ENCODE results near the gene SSPN.
A peak's percentile ranks its signal among the peaks of the same experiment; 100 is the strongest.

SSPN gene, protein sequence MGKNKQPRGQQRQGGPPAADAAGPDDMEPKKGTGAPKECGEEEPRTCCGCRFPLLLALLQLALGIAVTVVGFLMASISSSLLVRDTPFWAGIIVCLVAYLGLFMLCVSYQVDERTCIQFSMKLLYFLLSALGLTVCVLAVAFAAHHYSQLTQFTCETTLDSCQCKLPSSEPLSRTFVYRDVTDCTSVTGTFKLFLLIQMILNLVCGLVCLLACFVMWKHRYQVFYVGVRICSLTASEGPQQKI

GRCh38 chr12:26195250-26195640 is at the start of gene SSPN:
Gene SSPN (plus strand): TSS chr12:26195573. CDS start chr12:26195673, 100 bp downstream.
- peak in 53 of 56 donors; percentile 23 to 84 (median 65) for DNase-seq

DNA sequence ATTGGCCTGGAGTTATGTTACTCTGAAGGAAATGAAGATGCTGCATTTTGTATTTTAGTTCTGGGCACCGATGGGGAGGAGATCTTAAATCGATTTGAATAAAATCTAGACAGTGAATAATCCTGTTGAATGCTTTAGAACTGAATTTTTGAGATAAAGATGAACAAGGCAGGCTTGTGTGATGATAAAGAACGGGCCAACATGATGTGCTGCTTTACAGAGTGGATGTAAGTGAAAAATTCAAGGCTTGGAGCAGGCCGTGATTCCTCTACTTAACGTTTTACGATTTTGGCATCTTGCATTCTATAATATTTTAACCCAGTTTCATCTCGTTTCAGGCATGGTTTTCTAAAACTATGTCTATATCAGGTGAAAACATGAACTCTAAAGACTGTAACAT is 47.1 kb upstream of the SSPN start:
- no peak for DNase-seq

DNA sequence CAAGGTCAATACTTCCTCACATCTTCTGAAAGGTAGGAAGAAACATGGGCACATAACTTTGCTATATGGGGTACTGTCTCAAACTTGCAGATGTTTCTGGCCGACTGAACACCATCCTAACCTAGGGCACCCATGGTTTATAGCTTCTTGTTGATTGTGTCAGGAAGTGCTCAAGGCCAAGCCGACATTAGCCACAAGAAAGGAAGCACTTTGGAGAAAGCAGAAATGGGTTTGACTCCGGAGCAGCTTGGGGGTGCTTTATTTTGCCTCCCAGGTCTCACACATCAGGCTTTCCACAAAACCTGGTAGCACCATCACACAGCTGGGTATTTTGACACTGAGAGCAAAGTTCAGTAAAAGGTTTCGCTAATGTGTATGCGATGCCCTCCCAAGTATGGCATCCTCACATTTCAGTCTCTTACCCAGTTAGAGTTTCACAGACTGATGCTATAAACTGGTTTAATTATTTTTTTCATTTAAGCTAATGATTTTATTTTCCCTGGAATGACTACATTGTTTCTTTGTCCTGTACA is 45.3 kb upstream of the SSPN start:
- DNase-seq, result no peak

- DNase-seq, result no peak
These were observed 44.5 kb upstream of the SSPN start for GRCh38 chr12:26150736-26151450.

GRCh38 chr12:26152507-26153102 is 42.8 kb upstream of the SSPN start:
- no peak for DNase-seq

DNA sequence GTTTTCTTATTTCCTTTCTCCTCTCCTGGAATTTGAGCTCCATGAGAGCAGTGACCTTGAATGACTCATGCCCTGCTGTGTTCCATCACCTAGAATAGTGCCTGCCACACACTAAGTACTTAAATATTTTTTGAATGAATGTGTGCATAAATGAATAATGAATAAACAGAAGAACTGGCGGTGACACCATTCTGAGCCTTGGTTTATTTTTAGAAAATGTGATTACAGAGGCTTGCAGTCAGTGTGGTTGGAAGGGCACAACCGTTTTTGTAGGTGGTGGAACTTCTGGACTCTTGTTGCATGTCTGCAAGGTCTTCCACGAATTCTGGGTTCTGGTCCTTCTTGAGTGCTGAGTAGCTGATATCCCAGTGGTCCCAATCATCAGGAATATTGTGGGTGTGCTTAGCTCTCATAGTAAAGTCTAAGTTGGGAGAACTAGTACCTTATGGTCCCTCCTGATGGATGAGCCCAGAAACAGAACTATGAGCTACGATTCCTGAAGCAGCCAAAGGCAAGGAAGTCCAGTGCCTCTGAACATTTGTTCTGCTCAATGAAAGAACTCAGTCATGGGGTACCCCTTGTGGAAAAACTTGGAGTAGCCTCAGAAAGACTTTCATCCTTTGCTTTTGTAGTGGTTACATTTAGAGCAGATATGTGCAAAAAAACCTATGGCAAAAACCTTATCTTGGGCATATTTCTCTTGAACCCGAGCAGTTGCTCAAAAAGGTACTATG is 41.8 kb upstream of the SSPN start:
- no peak for DNase-seq

DNA sequence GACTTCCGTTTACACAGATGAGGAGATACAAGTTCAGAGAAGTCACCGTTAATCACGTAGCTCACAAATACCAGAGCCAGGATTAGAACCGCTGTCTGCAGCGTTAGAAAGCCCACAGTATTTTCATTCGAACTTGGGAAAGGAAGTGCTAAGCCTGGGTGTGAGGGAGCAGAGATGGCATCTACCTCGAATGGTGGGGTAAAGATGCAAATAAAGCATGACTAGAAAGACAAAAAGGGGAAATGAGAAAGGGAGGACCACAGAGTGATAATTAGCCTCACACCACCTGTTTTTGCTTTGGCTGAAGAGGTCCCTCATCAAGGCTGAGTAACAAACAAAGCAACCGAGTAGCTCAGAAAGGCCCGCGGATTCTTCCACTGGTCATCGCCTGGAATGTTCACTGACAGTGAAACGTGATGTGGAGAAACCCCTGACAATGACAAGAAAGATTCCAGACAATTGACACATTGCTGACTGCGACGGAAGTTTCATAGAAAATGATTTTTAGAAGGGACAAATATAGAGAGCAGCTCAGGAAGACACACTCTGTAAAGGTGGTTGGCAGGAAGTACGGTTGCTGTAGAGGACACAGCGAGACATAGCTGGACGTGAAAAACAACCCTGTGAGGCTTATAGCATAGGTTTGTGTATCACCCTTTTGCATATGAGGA is 39.0 kb upstream of the SSPN start:
- DNase-seq, result no peak

DNA sequence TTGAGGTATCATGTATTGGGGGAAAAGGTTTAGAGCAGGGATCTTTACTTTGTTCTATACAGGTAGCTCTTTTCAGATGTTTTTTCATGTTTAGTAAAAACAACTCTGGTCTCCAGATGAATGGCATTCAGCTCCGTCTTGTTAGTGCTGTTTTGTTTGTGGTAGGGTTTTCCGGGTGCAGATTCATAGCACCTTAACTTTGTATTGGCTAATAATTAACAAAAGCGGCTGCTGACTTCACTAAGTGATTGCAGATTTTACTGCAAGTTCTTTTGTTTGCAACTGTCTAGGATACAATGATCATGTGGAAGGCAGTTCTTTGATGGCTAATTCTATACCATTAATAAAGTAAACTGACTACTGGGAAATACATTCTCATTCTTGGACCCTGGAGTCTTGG is 38.4 kb upstream of the SSPN start:
- no peak for DNase-seq

- no peak for DNase-seq
These were observed 37.2 kb upstream of the SSPN start for GRCh38 chr12:26158078-26158764.

GRCh38 chr12:26162174-26162573 is 33.2 kb upstream of the SSPN start:
- no peak for DNase-seq

GRCh38 chr12:26162905-26163304 is 32.5 kb upstream of the SSPN start:
- DNase-seq, result no peak

- DNase-seq, result no peak
These were observed 31.3 kb upstream of the SSPN start for GRCh38 chr12:26164118-26164517.

GRCh38 chr12:26172013-26172412 is 23.4 kb upstream of the SSPN start:
- no peak for DNase-seq

- DNase-seq, result no peak
These were observed 22.8 kb upstream of the SSPN start for GRCh38 chr12:26172539-26172938.

DNA sequence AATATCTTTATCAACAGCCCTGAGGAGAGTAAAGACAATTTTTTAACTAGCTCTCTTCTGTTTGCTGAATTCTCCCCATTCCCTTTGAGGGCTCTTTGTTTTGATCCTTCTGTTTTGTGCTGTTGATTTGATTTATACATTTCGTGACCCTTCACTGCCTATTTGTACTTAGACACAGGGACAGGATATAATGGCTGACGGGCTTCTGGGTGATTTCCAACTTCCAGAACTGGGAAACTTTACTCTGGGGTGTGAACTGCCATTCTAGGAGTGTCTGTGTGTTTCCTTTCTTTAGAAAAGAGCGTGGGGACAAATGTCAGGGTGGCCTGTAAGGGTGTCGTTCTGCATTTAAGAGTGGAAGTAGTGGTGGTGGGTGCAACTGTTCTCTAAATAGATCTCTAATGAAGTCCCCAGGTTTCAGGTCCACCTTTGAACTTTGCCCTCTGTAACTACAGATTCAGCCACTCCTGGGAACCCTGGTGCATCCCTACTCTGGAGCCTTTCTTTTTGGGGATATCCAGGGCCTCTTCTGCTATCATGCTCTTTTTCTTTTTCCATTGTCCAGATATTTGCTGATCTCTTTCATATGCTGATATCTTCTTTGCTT is 22.3 kb upstream of the SSPN start:
- no peak for DNase-seq

- no peak for DNase-seq
These were observed 18.6 kb upstream of the SSPN start for GRCh38 chr12:26176725-26177124.

- no peak for DNase-seq
These were observed 18.1 kb upstream of the SSPN start for GRCh38 chr12:26177283-26177682.

DNA sequence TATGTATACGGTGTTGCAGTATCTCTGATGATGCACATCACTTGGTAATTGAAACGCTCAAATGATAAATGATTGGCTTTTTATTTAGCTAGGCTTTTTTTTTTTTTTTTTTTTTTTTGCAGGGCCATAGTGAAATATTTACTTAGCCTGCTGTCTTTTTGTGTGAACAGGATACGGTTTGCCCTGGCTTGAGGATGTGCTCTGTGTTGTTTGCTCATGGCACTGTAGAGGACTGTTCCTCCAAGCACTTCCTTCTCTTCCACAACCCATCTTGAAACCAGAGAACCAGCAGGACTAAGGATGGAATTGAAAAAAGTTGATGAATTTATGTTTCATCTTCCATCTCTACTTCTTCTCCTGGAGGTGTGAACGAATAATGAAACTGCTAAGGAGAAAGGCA is 15.5 kb upstream of the SSPN start:
- no peak for DNase-seq

DNA sequence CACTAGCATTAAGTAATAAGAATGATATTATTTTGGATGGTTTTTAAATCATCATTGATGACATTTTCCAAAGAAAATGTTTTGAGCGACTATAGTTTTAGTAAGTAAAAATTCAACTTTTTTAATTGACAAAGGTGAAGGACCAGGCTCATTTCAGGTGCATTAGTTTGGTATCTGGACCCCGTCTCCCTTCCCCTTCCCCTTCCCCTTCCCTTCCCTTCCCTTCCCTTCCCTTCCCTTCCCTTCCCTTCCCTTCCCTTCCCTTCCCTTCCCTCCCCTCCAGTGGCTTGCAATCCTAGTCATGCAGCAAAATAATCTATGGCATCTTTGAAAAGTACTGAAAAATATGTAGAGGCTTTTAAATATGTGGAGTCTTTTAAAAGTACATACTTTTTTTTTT is 13.0 kb upstream of the SSPN start:
- no peak for DNase-seq

Measured in amygdala (tissue), 56 donors.